Measurements from ENCODE around the gene SCAMP3.
A peak's percentile ranks its signal among the peaks of the same experiment; 100 is the strongest.

Gene SCAMP3

DNA sequence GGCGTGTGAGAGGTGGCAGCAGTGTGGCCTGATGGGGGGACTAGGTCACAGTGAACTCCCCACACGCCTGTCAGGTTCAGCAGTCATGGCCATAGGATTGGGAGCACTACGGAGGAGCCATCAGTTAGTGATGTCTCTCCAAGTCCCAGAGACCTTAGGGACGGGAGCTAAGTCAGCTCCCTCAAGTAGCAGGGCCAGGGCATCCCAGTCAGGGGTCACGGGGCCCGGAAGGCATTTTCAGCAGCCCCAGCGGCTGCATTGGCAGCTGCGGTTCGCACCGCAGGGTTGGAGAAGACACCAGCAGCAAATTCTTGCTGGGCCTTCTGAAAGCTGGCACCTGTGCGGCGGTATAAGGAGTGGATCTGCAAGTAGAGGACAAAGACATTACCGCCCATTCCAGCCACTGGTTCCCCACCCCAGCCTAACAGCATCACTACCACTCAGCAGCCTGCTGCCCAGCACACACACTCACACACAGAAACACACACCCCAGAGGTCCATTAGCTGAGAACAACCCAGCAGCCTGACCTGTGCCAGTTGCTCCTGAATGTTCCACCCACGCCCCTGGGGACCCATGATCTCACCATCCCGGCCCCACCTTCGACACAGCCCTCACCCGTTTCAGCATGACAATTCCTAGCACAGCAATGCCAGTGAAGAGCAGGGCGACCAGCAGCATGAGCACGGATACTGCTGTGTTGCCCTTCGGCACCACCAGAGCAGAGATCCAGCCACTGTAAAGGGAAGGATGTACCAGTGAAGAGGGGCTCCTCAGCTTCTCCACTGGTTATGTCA, 5.9 kb downstream of the SCAMP3 start:
- TF ChIP-seq, protein P1, sequence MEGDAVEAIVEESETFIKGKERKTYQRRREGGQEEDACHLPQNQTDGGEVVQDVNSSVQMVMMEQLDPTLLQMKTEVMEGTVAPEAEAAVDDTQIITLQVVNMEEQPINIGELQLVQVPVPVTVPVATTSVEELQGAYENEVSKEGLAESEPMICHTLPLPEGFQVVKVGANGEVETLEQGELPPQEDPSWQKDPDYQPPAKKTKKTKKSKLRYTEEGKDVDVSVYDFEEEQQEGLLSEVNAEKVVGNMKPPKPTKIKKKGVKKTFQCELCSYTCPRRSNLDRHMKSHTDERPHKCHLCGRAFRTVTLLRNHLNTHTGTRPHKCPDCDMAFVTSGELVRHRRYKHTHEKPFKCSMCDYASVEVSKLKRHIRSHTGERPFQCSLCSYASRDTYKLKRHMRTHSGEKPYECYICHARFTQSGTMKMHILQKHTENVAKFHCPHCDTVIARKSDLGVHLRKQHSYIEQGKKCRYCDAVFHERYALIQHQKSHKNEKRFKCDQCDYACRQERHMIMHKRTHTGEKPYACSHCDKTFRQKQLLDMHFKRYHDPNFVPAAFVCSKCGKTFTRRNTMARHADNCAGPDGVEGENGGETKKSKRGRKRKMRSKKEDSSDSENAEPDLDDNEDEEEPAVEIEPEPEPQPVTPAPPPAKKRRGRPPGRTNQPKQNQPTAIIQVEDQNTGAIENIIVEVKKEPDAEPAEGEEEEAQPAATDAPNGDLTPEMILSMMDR (IDR thresholded peaks at IDR 0.05): no peak
- Histone ChIP-seq H3K36me3 (peaks cover 4% of the 10 kb centered on the region), H3K9me3 (no peaks in the 10 kb centered on the region), H3K4me3 (ENCODE audit: low read depth in 1 of 2, low read length in 1 of 2) (peak overlapping the region; percentile 77 to 87), H3K4me1 (ENCODE audit: control insufficient read depth in 1 of 2, insufficient read depth in 1 of 2, low read depth in 1 of 2, low read length in 1 of 2) (peaks cover 13 to 20% of the 10 kb centered on the region in 2 experiments), H3K27me3 (peaks cover 6% of the 10 kb centered on the region), H3K27ac (no peak overlapping the region)

DNA sequence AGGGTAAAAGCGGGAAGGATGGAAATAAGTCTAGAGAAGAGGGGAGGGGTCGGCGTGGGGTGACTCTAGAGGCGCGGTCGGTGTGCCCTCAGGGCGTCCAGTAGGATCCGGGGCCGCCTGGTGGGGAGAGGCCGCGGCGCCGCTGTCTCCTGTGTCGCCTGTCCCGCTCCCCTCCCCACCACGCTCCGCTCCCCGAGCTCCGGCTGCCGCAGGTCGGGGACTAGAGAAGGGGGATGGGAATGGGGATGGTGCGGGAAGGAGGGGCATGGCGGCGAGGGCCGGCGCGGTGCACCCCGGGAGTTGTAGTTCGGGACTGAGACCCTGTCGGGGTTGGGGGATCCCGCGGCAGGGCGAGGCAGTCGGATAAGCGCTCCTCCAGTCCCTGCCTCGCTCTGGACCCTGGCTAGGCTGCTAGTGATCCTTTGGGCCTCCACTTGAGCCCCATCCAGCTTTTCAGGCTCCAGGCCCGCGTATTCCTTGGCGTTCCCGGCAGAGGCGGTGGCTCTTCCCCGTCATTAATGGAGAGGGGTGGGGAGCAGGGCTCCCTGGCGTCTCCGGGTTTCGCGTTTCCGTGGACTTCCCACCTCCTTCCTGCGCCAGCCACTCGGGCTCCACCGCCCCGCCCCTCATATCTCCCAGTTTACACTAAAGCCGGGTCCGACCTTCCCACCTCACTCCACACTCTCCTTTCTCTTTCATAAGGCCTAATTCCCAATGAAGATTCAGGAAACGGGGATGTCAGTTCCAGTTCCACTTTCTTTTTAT, 6.7 kb downstream of the SCAMP3 start, which contains the start of gene ENTREP3:
ENTREP3 (minus strand) TSS at position 241 of the 765 bp plus-strand sequence. CDS start 606 bp downstream, outside the sequence.
- H3K36me3 ChIP-seq: peaks cover 4% of the 10 kb centered on the region
- H3K27me3 ChIP-seq: peaks cover 6% of the 10 kb centered on the region
- H3K4me3 ChIP-seq (ENCODE audit: low read depth in 1 of 2, low read length in 1 of 2): peak within 1 kb of the TSS; percentile 77 to 87
- H3K9me3 ChIP-seq: no peaks in the 10 kb centered on the region
- peak within 1 kb of the TSS; percentile 50 for H3K27ac ChIP-seq
- TF ChIP-seq, protein P1 (IDR thresholded peaks at IDR 0.05): peak; percentile 20
- peaks cover 18 to 24% of the 10 kb centered on the region in 2 experiments for H3K4me1 ChIP-seq (ENCODE audit: control insufficient read depth in 1 of 2, insufficient read depth in 1 of 2, low read depth in 1 of 2, low read length in 1 of 2)

DNA sequence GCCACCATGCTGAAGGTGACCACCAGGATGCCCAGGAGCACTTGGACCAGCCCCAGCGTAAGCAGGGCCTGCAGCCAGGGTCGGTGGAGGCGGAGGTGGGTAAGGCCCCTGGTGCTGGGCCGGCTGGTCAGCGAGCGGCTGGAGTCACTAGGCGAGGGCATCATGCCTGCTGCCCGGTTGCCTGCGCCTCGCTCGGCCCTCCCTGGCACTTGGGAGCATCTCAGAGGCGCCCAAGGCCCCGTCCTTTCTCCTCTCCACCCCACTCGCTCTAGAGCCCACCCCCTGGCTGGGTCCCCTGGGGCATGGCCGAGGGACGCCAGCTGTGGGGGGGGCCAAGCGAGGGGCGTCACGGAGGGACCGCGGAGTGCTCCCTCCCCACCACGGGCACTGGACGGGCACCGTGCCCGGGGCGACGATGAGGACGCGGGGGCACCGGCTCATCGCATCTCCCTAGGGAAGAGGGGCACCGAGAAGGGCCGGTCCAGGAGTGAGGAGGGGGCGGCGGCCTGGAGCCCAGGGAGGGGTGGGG, 7.4 kb downstream of the SCAMP3 start:
- H3K27ac ChIP-seq: peak overlapping the region; percentile 50
- TF ChIP-seq, protein P1 (IDR thresholded peaks at IDR 0.05): no peak
- no peaks in the 10 kb centered on the region for H3K36me3 ChIP-seq
- no peaks in the 10 kb centered on the region for H3K9me3 ChIP-seq
- peaks cover 6% of the 10 kb centered on the region for H3K27me3 ChIP-seq
- peaks cover 24 to 29% of the 10 kb centered on the region in 2 experiments for H3K4me1 ChIP-seq (ENCODE audit: control insufficient read depth in 1 of 2, insufficient read depth in 1 of 2, low read depth in 1 of 2, low read length in 1 of 2)
- peak overlapping the region; percentile 77 to 87 for H3K4me3 ChIP-seq (ENCODE audit: low read depth in 1 of 2, low read length in 1 of 2)

DNA sequence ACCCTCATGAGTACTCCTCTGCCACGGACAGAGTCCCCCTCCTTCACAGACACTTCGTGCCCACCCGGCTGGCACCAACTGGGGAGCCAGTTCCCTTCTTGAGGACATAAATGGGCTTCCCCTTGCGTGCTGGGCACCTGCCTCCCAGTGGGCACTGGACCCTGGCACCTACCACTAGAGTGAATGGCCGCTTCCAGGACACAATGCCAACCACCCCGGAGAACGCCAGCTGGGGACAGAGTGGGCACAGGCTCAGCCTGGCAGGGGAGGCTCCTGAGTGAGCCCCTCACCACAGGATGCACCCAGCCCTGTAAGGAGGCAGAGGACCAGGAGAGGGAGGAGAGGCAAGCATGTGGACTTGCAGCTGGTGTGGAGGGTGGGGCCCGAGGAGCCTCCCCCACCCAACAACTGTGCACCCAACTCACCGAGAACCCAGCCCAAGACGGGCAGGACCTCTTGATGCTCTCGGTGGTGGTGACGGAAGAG, 7.9 kb downstream of the SCAMP3 start:
- Histone ChIP-seq H3K27ac (no peak overlapping the region), H3K4me3 (ENCODE audit: low read depth in 1 of 2, low read length in 1 of 2) (peak overlapping the region in 1 of 2 experiments; percentile 77), H3K36me3 (no peaks in the 10 kb centered on the region)

DNA sequence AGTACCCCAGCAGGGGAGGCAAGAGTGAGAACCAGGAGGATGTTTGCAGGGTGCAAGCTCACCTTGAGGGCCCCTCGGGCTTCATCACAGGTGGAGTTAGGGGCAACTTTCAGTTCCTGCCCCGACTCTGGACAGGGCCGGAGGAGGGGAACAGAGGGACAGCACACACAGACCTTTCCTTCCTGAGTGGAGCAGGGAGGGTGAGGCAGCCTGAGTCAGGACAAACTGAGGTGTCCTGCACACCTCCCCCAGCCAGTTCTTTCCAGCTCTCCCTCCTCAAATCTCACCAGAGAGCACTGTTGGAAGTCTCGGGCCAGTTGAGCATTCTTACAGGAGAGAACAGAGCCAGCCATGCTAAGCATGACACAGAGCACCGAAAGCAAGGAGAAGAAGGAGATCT, 8.4 kb downstream of the SCAMP3 start:
- Histone ChIP-seq H3K27me3 (peaks cover 6% of the 10 kb centered on the region), H3K27ac (no peak overlapping the region), H3K9me3 (no peaks in the 10 kb centered on the region), H3K4me1 (ENCODE audit: control insufficient read depth in 1 of 2, insufficient read depth in 1 of 2, low read depth in 1 of 2, low read length in 1 of 2) (peaks cover 25 to 29% of the 10 kb centered on the region in 2 experiments), H3K36me3 (no peaks in the 10 kb centered on the region), H3K4me3 (ENCODE audit: low read depth in 1 of 2, low read length in 1 of 2) (no peak overlapping the region)
- TF ChIP-seq, protein P1 (IDR thresholded peaks at IDR 0.05): no peak

More for the DNA sequence above, 7.9 kb downstream of the SCAMP3 start:
- TF ChIP-seq, protein P1 (IDR thresholded peaks at IDR 0.05): no peak
- H3K27me3 ChIP-seq: peaks cover 6% of the 10 kb centered on the region
- H3K9me3 ChIP-seq: no peaks in the 10 kb centered on the region
- H3K4me1 ChIP-seq (ENCODE audit: control insufficient read depth in 1 of 2, insufficient read depth in 1 of 2, low read depth in 1 of 2, low read length in 1 of 2): peaks cover 25 to 29% of the 10 kb centered on the region in 2 experiments

Data from neutrophil (primary cell).